UCSD-AML1 (cell line): ENCODE results near the gene C6orf62.
"Not testable (repeated sequence)": the region's sequence is repeated elsewhere in the genome, so short reads cannot be mapped to it uniquely, and the experiment has no call there.

Experiments
- DNase-seq: peaks from one replicate; lab custom pipeline; 2025; ENCODE audit not compliant: unreplicated experiment; lab: John Stamatoyannopoulos, UW

C6orf62 gene

DNA sequence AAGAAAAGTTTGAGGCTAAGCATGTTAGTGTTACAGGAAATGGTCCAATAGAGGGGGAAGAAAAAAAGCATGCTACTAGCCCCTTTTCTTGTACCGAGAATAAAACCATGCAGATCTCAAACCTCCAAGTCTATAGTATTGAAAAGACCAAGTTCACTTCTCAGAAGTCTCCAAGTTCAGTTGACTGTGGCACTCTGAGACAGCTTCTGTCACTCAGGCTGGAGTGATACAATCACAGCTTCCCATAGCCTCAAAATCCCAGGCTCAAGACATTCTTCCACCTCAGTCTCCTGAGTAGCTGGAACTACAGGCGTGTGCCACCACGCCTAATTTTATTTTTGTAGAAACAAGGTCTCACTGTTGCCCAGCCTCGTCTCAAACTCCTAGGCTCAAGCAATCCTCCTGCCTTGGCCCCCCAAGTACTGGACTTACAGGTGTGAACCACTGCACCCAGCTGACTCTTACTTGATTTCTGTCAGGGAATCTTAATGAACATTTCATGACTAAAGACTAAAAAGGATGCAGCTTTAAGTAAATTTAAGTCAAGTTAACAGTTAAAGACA, 16.2 kb downstream of the C6orf62 start:
- no peak for DNase-seq

DNA sequence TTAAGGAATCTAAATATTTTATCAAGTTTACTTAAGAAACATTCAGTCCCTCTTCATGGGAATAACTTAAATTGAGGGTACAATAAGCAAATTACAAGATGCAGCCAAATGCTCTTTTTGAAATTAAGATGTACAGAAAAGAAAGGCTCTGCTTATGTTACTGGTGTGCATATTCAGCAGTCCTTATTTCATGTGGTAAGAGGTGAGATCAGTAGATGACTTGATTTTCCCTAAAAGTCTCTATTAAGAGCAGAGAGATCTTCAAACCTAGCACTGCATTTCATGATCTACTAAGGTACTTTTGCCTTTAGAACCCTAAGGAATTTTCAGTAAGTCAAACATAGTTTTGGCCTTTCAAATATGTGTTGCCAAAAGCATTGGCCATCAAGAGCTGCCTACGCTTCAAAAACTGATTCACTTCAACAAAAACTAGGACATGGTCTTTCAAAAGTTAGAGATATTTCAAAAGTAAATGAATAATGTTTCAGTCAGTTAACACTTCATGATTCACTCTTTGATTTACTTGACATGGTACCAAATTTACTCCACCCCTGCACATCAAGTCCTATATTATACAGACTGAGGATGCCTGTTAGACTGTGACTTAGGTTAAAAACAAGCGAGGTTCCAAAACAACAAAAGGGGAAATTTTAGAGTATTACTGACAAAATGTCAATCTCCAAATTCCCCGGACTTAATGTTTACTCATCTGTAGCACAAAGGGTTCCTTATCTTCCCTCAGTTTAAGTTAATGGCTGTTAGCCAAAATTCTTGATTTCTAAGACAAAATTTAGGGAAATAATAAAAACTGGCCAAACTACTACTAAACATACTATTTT, 19.2 kb downstream of the C6orf62 start:
- no peak for DNase-seq

DNA sequence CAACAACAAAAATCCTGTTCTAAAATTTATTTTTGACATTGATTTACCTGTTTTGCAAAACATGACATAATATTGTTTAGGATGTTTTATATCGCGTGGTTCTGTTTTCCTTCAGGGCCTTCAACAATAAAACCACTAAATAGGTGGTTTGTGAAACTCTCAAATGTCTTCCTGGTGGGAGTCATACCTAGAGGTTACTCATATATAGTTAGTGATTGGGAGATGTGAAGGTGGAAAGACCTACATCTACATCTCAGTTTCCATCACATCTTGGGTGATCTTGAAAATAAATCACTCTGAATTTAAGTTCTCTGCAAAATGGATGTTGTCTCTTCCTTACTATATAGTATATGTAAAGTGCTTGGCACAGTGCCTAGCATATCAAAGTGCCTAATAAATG, 22.9 kb downstream of the C6orf62 start:
- DNase-seq, result no peak

DNA sequence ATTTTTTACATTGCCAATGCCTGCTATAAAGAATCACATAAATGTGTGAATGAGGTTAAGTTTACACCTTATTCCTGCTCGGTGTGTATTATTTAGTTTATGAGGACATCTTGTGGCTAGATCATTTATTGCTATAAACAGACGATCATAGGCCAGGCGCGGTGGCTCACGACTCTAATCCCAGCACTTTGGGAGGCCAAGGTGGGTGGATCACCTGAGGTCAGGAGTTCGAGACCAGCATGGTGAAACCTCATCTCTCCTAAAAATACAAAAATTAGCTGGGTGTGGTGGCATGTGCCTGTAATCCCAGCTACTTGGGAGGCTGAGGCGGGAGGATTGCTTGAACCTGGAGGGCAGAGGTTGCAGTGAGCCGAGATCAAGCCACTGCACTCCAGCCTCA, 23.3 kb downstream of the C6orf62 start:
- not testable (repeated sequence) for DNase-seq

DNA sequence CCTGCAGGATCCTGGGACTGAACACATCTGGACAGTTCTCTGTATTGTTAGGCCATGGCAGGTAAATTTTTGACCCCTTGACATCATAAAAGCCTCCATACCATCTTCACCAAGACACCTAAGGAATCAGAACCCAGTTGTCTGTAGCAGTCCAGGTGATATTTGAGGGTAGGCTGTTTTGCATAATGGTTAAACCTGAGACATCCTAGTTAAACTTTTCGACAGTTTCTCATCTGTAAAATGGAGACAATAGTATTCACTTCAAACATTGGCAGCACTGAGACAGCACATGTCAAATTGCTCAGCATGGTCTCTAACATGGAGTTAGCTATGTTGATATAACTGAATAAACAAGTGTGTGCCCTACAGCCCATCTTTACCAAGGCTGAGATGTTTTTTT, 24.8 kb downstream of the C6orf62 start:
- DNase-seq, result no peak

DNA sequence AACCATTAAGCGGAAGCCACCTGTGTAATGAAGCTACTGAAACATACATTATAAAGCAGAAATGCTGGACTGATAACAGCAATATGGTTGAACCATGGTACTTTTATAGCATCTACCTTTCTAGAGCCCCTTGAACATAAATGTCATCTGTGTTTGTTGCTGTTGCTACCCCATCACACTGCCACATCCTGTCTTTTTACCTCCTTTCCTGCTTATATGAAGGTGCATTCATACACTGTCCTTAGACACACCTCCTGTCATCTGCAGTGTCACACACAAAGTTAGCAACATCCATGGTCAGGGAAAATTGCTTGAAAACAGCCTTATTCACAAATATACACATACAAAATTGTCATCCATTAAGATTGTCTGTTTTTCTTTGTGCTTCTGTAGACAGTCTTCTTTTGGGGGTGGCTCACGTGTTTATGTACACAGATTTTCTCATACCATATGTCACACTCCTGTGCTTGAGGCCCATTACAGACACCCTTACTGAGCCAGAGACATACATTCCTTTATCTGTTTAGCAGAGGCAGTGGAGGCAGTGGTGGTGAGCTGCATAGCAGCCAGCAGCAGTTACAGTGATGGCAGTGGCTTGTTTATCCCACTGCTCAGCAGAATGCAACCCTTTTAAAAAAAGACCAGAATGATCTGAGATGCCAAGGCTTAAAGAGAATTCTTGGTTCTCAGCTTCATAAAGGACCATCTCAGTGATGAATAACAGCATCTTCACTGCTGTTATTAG, 25.9 kb downstream of the C6orf62 start:
- no peak for DNase-seq

DNA sequence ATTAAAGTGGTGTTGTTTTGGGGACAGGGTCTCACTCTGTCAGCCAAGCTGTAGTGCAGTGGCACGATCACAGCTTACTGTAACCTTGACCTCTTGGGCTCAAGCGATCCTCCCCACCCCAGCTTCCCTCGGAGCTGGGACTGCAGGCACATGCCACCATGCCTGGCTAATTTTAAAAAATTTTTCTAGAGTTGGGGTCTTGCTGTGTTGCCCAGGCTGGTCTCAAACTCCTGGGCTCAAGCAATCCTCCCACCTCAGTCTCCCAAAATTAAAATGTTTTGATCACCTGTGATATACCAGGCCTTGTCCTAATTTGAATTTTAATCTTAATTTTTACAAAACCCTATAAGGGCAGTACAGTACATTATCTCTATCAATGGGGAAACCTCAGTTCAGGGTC, 26.5 kb downstream of the C6orf62 start:
- no peak for DNase-seq

DNA sequence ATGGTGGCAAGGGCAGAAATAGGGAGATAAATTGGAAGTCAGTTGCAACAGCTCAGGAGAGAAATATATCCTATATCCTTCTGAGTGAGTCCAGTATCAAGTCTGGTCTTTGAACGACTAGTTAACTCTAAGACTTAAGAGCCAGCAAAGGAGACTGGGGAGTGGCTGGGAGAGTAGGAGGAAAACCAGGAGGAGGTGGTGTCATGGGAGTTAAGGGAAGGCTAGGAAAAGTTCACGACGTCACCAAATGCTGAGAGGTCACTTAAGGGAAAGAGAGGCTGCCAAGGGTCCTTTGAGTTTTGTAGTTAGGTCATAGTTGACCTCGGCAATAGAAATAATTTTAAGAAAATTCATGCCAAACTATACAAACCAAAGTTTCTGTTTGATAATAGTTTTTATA, 27.0 kb downstream of the C6orf62 start:
- no peak for DNase-seq

DNA sequence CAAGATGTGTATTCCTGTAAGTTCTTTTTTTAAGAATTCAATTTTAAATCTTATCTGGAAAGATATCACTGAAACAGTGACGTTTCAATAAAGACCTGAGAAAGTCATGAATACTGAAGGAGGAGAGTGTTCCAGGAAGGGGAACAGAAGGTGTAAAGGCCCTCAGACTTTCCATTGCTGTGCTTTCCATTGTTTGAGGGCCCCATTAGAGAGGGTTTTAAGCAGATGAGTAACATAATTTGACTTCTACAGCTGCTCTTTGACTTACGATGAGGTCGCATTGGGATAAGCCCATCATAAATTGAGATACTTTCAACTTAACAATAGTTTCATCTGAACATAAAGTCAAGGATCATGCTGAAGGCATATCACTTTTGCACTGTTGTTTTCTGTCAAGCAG, 27.4 kb downstream of the C6orf62 start:
- no peak for DNase-seq

DNA sequence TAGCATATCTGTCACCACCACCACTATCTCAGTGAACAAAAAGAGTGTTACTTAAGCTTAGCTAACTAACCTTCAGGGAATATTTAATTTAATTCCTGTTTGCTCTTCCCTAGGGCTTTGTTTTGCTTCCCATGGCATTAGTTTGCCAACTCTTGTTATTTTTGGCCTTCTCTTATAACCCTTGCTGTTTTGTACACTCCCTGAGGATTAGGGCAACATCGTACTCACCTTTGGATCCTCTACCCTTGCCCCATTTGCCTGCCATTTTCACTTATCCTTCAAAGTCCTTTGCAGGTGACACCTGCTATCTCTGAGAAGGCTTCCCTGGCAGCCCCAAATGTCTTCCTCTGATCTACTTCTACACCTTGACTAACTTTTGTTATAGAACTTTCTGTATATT, 28.4 kb downstream of the C6orf62 start:
- no peak for DNase-seq

DNA sequence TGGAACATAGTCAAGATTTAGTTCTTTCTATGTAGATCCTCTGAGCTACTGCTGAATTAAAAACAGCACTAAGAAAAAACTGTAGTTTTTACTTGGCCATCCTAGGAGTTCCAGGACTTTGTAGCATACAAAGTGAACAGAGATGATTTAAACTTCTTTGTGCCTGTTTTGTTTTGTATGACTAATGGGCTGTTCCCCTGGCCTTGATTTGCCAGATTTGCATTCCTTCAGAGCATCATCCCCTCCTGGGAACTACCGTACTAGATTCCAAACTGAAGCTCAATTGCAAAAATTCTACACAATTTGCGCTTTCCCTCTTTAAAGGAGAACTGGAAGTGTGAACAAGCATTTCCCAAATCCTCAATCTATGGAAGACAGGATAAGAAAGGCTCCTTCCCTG, 29.0 kb downstream of the C6orf62 start:
- no peak for DNase-seq

DNA sequence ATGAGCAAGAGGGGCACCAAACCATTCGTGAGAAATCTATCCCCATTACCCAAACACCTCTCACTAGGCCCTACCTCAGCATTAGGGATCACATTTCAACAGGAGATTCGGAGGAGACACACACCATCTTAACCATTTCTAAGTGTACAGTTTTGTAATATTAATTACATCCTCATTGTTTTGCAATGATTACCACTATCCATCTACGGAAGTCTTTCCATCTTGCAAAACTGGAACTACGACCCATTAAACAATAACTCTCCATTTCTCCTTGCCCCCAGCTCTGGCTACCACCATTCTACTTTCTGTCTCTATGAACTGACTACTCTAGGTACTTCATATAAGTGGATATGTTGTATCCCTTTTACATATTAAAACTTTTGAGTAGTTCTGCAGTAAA, 32.0 kb downstream of the C6orf62 start:
- no peak for DNase-seq

DNA sequence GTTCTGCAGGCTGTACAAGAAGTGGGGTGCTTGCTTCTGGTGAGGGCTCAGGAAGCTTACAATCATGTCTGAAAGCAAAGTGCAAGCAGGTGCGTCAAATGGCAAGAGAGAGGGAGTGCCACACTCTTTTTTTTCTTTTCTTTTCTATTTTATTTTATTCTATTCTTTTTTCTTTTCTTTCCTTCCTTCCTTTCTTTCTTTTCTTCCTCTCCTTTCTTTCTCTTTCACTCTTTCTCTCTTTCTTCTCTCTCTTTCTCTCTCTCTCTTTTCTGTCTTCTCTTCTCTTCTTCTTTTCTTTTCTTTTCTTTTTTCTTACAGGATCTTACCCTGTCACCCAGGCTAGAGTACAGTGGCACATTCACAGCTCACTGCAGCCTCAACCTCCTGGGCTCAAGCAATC, 32.5 kb downstream of the C6orf62 start:
- no peak for DNase-seq

DNA sequence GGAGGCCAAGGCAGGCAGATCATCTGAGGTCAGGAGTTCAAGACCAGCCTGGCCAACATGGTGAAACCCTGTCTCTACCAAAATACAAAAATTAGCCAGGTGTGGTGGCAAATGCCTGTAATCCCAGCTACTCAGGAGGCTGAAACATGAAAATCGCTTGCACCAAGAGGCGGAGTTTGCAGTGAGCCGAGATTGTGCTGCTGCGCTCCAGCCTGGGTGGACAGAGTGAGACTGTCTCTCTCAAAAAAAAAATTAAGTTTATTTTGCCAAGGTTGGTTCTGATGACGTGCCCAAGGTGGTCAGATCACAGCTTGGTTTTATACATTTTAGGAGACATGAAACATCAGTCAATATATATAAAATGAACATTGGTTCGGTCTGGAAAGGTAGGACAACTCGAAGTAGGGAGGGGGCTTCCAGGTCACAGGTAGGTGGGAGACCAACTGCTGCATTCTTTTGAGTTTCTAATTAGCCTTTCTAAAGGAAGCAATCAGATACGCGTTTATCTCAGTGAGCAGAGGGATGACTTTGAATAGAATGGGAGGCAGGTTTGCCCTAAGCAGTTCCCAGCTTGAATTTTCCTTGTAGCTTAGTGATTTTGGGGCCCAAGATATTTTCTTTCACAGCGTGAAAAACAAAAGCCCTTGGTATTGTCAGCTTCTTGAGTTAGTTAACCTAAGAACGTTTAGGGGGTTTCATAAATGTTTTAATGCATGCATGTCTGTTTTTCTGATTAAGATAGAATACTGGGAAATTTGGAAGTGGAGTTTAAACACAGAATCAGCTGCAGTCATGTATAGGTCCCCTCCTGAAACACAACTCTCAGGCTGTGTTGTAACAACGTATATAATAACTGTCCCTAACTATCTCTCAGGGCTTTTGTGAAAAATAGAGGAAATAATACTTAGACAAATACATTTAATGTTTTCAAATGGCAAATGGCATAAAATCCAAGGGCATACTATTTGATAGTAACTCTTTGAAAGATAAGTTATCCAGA, 35.4 kb downstream of the C6orf62 start:
- no peak for DNase-seq

DNA sequence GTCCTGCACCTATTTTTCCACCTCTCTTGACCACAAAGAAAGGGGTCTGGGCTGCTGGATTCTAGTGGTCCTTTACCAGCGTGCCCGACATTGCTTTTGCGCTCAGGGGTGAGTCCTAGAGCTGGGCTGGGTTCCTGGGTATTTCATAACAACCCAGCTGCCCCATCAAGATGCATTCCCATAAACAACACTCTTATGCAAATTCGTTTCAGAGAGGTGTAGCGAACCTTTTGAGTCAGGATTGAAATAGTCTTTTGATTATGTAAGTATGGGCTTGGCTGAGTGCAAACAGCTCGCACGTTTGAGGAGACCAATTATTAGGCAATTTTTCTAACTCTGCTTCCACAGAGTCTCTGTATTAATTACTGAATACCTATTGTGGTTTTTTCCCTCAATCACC, 38.4 kb downstream of the C6orf62 start:
- DNase-seq, result no peak

DNA sequence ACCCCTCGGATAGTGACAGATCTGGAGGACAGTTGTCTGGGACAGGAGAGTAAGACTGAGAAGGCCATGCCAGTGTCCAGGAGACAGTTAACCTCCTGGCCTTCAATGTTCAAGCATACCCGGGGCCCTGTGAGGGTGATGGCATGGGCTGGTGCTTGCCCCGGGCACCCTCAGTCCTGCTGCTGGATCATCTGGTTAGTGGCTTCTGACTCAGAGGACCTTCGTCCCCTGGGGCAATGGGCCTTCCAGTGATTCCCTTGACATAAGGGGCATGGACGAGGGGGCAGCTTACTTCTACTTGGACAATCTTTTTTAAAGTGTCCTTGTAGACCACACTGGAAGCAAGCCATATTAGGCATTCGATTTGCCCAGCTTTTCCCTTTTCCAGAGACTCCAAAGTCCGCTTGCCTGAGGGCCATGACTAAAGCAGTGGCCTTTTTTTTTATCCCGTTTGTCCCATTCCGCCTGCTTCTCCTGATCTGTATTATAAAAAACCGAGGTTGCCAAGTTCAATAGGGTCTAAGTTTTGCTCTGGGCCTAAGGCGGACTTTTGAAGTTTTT, 40.1 kb downstream of the C6orf62 start:
- DNase-seq, result not testable (repeated sequence)

DNA sequence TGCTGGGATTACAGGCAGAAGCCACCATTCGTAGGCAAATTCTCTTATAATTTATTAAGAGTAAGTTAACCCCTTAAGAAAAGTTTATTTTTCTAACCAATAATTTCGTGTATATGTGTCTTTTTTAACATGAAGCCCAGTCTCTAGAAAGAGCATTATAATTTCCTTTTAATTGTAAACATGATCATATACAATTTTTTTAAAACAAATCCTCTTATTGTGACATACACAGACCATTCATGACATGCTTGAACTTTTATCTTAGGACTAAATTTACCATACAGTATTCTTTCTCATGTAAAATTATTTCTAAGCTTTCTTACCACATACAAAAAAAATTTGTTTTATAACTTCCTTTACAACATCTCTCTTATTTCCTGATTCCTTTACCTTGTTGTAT, 45.3 kb downstream of the C6orf62 start:
- DNase-seq, result no peak

DNA sequence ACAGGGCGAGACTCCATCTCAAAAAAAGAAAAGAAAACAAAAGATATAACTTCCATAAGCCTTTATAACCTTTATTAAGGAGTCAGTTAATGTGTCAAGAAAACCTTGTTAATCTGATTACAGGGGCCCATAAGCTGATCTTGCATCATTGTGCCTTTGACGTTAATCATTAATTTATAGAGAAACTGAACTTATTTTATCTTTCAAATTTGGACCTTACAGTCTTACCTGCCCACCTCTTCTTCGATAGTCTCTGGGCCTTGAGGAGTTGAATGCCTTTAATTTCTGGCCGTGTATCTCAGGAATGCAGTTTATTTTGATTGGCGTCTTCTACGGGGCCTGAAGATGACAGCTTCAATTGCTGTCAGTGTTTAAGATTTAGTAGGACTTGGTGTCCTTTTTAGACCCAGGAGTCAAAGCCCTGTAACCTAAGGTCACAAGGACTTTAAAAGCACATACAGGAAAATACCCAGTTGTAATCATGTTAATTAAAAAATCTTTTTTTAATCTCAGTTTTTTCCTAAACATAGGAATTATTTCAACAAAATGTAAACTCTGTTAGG, 46.3 kb downstream of the C6orf62 start:
- no peak for DNase-seq

DNA sequence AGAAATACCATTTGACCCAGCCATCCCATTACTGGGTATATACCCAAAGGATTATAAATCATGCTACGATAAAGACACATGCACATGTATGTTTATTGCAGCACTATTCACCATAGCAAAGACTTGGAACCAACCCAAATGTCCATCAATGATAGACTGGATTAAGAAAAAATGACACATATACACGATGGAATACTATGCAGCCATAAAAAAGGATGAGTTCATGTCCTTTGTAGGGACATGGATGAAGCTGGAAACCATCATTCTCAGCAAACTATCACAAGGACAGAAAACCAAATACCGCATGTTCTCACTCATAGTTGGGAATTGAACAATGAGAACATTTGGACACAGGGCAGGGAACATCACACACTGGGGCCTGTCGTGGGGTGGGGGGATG, 47.9 kb downstream of the C6orf62 start:
- DNase-seq, result not testable (repeated sequence)

DNA sequence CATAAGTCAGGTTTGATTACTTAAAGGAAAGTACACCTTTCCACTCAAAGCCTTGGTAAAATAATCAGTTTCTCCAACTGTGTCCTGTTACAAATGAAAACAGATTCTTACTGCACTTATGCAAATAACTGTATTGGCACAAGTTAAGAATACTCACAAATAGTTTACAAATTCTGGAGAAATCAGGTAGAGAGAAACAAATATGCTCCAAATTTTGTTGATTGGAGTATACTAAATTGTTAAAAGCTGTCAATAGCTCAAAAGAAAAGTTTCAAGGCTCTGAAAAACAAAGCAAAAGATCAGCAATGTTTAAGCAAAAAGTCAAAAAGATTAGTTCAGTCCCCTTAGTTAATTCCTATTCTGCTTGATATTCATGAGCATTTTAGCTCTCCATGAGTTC, 48.5 kb downstream of the C6orf62 start:
- not testable (repeated sequence) for DNase-seq
